ENCODE measurements around the gene RAI14. TPM values are rescaled to one million over a fixed set of nuclear protein-coding genes. Genes with fewer than 3 reads are reported as not detected.

RAI14 gene
- total RNA-seq, 1 experiment from 2014 or later, result 71.5 TPM

GRCh38 chr5:34833976-34834793 lies 178.1 kb downstream of the RAI14 start:
- no peaks in the 10 kb centered on the region for H3K36me3 ChIP-seq (ENCODE audit: control insufficient read depth, insufficient read depth, low read length)
- no peak overlapping the region for H3K4me3 ChIP-seq (ENCODE audit: low read depth, low read length)
- Mint-ChIP-seq H3K36me3 (ENCODE audit: insufficient read depth, unreplicated experiment) (peaks cover 52% of the 10 kb centered on the region), H3K27me3 (ENCODE audit: insufficient read depth, unreplicated experiment) (no peaks in the 10 kb centered on the region), H3K27ac (ENCODE audit: unreplicated experiment) (no peak overlapping the region), H3K4me1 (ENCODE audit: low read depth, unreplicated experiment) (peaks cover 9% of the 10 kb centered on the region), H3K4me3 (ENCODE audit: unreplicated experiment) (no peak overlapping the region), H3K9me3 (ENCODE audit: unreplicated experiment) (no peaks in the 10 kb centered on the region)
- TF ChIP-seq CTCF (IDR thresholded peaks at IDR 0.05; ENCODE audit: insufficient read depth in 1 of 2, low read depth in 1 of 2, low read length in 1 of 2, severe bottlenecking in 1 of 2, unreplicated experiment in 1 of 2), result no peak
- no peaks in the 10 kb centered on the region for H3K4me1 ChIP-seq
- ChIA-PET POLR2A (interaction anchor here (0.5 kb wide), 1 partner anchor 178 kb away, joined by 3 read pairs; the partner anchor contains the start of gene RAI14), CTCF (no interaction called here)
- no peaks in the 10 kb centered on the region for H3K27me3 ChIP-seq (replicated peaks; ENCODE audit: control insufficient read depth, insufficient read depth, low read length)
- no peak for DNase-seq
- no peaks in the 10 kb centered on the region for H3K9me3 ChIP-seq
- no TSS peak for BruUV-seq (replicated peaks)
- intact Hi-C loops (cut with micrococcal nuclease; ENCODE audit: unreplicated experiment), result no loop called here

- DNase-seq, result no peak
- CTCF ChIA-PET, result no interaction called here
- no peaks in the 10 kb centered on the region for H3K9me3 ChIP-seq
- peaks cover 13% of the 10 kb centered on the region for H3K4me1 Mint-ChIP-seq (ENCODE audit: low read depth, unreplicated experiment)
- no TSS peak for BruUV-seq (replicated peaks)
- no peak overlapping the region for H3K4me3 Mint-ChIP-seq (ENCODE audit: unreplicated experiment)
- H3K4me3 ChIP-seq (ENCODE audit: low read depth, low read length), result no peak overlapping the region
- no peaks in the 10 kb centered on the region for H3K27me3 Mint-ChIP-seq (ENCODE audit: insufficient read depth, unreplicated experiment)
- peaks cover 56% of the 10 kb centered on the region for H3K36me3 Mint-ChIP-seq (ENCODE audit: insufficient read depth, unreplicated experiment)
- no peaks in the 10 kb centered on the region for H3K27me3 ChIP-seq (replicated peaks; ENCODE audit: control insufficient read depth, insufficient read depth, low read length)
- no peaks in the 10 kb centered on the region for H3K9me3 Mint-ChIP-seq (ENCODE audit: unreplicated experiment)
- TF ChIP-seq CTCF (IDR thresholded peaks at IDR 0.05; ENCODE audit: insufficient read depth in 1 of 2, low read depth in 1 of 2, low read length in 1 of 2, severe bottlenecking in 1 of 2, unreplicated experiment in 1 of 2), result no peak
- intact Hi-C loops (cut with micrococcal nuclease; ENCODE audit: unreplicated experiment), result loop anchor here (5.0 kb wide), 3 partner anchors 147 to 347 kb away; partner anchors contain the start of gene RAI14
- H3K4me1 ChIP-seq, result peaks cover 1% of the 10 kb centered on the region; the same call in 1 of the 2 replicates
- H3K36me3 ChIP-seq (ENCODE audit: control insufficient read depth, insufficient read depth, low read length), result no peaks in the 10 kb centered on the region
- H3K27ac Mint-ChIP-seq (ENCODE audit: unreplicated experiment), result no peak overlapping the region
- POLR2A ChIA-PET, result no interaction called here
Observed at GRCh38 chr5:34834794-34835089, 178.6 kb downstream of the RAI14 start.

DNA sequence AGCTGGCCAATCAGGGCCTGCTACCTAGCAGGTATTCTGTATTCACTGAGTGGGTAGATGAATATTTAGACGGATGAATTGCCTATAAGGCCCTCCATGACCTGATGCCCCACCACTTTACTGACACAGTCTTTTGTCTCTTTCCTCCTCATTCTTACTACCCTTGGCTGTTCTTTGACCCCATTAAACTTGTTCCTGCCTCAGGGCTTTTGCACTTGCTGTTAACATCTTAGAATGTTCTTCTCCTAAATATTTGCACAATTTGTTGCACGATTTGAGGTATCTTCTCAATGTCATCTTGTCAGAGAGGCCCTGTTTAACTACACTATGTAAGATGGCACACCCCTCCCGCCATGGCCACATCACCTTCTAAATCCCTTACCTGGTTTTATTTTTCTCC lies 179.5 kb downstream of the RAI14 start:
- no peaks in the 10 kb centered on the region for H3K27me3 Mint-ChIP-seq (ENCODE audit: insufficient read depth, unreplicated experiment)
- no peaks in the 10 kb centered on the region for H3K9me3 ChIP-seq
- no peaks in the 10 kb centered on the region for H3K36me3 ChIP-seq (ENCODE audit: control insufficient read depth, insufficient read depth, low read length)
- H3K27me3 ChIP-seq (replicated peaks; ENCODE audit: control insufficient read depth, insufficient read depth, low read length), result no peaks in the 10 kb centered on the region
- intact Hi-C loops (cut with micrococcal nuclease; ENCODE audit: unreplicated experiment), result loop anchor here (5.0 kb wide), 3 partner anchors 148 to 348 kb away; partner anchors contain the start of gene RAI14
- H3K9me3 Mint-ChIP-seq (ENCODE audit: unreplicated experiment), result no peaks in the 10 kb centered on the region
- ChIA-PET POLR2A (no interaction called here), CTCF (no interaction called here)
- no peak overlapping the region for H3K4me3 ChIP-seq (ENCODE audit: low read depth, low read length)
- peaks cover 6% of the 10 kb centered on the region; the same call in 1 of the 2 replicates for H3K4me1 ChIP-seq
- DNase-seq, result no peak
- H3K4me3 Mint-ChIP-seq (ENCODE audit: unreplicated experiment), result no peak overlapping the region
- no peak overlapping the region for H3K27ac Mint-ChIP-seq (ENCODE audit: unreplicated experiment)
- peaks cover 13% of the 10 kb centered on the region for H3K4me1 Mint-ChIP-seq (ENCODE audit: low read depth, unreplicated experiment)
- BruUV-seq (replicated peaks), result no TSS peak
- TF ChIP-seq CTCF (IDR thresholded peaks at IDR 0.05; ENCODE audit: insufficient read depth in 1 of 2, low read depth in 1 of 2, low read length in 1 of 2, severe bottlenecking in 1 of 2, unreplicated experiment in 1 of 2), result no peak
- H3K36me3 Mint-ChIP-seq (ENCODE audit: insufficient read depth, unreplicated experiment), result peaks cover 51% of the 10 kb centered on the region
